ENCODE results near the gene MRPL36.
"Not testable (repeated sequence)": the region's sequence is repeated elsewhere in the genome, so short reads cannot be mapped to it uniquely, and the experiment has no call there.

The MRPL36 gene

DNA sequence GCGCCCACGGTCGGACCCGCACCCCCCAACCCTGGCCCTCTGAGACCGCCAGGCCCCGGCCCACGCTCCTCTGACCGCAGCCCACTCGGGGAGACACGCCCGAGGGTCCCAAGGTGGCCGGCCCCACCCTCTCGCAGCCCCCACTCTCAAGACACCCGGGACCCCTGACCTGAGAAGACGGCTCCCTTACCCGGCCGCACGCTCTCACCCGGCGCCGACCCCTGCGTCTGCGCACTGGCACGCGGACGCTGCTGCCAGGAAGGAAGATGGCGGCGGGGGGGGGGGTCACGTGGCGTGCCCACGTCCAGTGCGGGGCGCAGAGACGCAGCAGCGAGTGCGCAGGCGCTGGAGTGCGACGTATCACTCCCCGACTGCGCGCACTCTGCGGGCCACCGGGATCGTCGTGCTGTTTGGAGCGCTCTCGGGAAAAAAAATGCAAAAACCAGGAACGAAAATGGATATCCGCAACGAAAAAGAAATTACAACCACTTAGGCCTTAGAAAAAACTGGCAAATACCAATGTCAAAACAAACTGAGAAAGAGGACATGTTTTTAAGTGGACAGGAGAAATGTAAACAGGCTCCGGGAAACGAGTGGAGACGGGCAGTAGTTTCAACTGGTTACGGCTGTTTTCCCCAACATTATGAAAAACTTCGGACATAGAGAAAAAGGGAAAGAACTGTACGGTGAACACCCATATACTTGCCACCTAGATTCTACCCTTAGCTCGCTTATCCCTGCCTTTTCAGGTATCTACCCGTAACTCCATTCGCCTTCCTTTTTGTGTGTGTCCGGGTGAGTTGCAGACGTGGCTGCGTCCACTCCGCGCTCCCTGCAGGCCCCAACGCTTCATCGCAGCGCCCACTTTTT, at the start of gene MRPL36:
Gene MRPL36 (minus strand): TSS at position 236 of the 870 bp plus-strand sequence. CDS start 902 bp downstream, outside the sequence.
- DNase-seq (ENCODE audit: low read depth in 2 of 2): peak; percentile 91 to 94
- peak within 1 kb of the TSS; percentile 76 to 96 for H3K4me3 ChIP-seq (replicated peaks in 1 of 2; ENCODE audit: low read depth in 2 of 2, low read length in 2 of 2)
- TF ChIP-seq, protein P1, sequence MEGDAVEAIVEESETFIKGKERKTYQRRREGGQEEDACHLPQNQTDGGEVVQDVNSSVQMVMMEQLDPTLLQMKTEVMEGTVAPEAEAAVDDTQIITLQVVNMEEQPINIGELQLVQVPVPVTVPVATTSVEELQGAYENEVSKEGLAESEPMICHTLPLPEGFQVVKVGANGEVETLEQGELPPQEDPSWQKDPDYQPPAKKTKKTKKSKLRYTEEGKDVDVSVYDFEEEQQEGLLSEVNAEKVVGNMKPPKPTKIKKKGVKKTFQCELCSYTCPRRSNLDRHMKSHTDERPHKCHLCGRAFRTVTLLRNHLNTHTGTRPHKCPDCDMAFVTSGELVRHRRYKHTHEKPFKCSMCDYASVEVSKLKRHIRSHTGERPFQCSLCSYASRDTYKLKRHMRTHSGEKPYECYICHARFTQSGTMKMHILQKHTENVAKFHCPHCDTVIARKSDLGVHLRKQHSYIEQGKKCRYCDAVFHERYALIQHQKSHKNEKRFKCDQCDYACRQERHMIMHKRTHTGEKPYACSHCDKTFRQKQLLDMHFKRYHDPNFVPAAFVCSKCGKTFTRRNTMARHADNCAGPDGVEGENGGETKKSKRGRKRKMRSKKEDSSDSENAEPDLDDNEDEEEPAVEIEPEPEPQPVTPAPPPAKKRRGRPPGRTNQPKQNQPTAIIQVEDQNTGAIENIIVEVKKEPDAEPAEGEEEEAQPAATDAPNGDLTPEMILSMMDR (IDR thresholded peaks at IDR 0.05; ENCODE audit: low read depth, low read length): no peak

DNA sequence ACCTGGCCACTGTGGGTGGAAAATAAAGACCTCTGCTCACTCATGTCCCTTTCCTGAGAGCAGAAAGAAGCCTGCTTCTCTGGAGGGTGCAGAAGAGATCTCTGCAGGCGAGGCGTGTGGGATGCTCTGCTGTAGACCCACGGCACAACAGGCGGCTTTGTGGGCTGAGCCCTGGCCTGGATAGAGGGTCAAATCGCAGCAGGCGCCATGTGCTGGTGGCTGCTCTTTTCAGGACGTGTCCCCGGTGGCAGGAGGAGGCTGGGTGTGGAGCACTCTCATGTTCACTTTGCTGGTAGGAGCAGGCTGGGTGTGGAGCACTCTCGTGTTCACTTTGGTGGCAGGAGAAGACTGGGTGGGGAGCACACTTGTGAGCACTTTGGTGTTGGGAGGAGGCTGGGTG, 48.0 kb upstream of the MRPL36 start:
- TF ChIP-seq, protein P1 (IDR thresholded peaks at IDR 0.05; ENCODE audit: low read depth, low read length): no peak
- no peak overlapping the region for H3K4me3 ChIP-seq (replicated peaks in 1 of 2; ENCODE audit: low read depth in 2 of 2, low read length in 2 of 2)
- no peak for DNase-seq (ENCODE audit: low read depth in 2 of 2)

DNA sequence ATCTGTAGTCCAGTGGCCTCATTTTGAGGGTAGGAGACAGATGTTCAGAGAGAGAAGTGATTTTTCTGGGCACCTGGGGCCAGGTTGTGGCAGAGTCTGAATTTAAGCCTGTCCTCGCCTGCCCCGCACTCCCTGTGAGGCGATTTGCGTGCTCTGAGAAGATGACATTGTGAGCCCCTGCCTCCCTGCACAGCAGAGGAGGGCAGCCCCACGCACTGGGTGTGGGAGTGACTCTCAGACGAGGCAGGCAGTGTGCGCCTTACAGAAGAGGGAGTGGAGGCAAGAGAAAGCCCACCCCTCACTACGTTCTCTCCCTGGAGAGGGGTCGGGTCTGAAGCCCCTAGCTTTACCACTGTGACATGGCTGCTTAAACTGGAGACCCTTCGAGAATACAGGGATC, 47.4 kb upstream of the MRPL36 start:
- no peak for DNase-seq (ENCODE audit: low read depth in 2 of 2)
- no peak overlapping the region for H3K4me3 ChIP-seq (replicated peaks in 1 of 2; ENCODE audit: low read depth in 2 of 2, low read length in 2 of 2)
- TF ChIP-seq, protein P1 (IDR thresholded peaks at IDR 0.05; ENCODE audit: low read depth, low read length): no peak

DNA sequence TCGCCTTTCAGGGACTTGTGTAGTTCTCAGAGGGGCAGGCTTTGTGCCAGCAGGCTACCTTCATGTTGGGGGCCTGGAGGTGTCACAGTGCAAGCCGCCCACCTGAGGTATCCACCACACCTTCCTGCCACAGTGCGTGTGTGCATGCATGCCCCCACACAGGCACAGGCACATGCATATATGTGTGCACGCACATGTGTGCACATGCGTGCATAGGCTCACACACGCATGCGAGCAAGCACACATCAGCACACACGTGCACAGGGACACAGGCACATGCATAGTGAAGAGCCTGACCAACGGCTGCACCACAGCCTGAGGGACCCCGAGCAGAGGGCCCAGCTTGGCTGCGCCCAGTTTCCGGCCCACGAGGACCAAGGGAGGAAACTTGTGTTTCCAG, 46.9 kb upstream of the MRPL36 start:
- H3K4me3 ChIP-seq (replicated peaks in 1 of 2; ENCODE audit: low read depth in 2 of 2, low read length in 2 of 2): no peak overlapping the region
- no peak for DNase-seq (ENCODE audit: low read depth in 2 of 2)
- TF ChIP-seq, protein P1 (IDR thresholded peaks at IDR 0.05; ENCODE audit: low read depth, low read length): no peak

DNA sequence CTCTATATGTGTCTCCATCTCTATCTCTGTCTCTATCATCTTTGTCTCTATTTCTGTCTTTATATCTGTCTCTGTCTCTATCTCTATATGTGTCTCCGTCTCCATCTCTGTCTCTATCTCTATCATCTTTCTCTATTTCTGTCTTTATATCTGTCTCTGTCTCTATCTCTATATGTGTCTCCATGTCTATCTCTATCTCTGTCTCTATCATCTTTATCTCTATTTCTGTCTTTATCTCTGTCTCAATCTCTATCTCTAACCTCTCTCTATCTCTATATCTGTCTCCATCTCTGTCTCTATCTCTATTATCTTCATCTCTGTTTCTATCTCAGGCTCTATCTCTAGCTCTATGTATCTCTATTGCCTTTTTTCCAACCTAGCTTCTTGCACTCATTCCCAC, 46.1 kb upstream of the MRPL36 start:
- DNase-seq (ENCODE audit: low read depth in 2 of 2): no peak
- TF ChIP-seq, protein P1 (IDR thresholded peaks at IDR 0.05; ENCODE audit: low read depth, low read length): no peak
- H3K4me3 ChIP-seq (replicated peaks in 1 of 2; ENCODE audit: low read depth in 2 of 2, low read length in 2 of 2): no peak overlapping the region

DNA sequence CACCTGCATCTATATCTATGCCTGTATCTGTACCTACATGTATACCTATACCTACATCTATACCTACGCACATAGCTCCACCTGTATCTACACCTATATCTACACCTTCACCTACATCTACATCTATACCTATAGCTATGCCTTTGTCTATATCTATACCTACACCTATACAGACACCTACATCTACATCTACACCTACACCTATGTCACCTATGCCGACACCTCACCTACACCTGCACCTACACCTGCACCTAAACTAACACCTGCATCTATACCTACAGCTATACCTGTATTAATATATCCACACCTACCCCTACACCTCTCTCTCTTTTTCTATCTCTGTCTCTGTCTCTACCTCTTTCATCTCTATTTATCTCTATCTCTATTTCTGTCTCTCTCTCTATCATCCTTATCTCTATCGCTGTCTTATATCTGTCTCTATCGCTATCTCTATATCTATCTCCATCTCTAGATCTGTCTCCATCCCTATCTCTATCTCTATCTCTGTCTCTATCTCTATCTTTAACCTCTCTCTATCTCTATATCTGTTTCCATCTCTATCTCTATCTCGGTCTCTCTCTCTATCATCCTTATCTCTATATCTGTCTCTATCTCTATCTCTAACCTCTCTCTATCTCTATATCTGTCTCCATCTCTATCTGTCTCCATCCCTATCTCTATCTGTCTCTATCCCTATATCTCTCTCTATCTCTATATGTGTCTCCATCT, 45.2 kb upstream of the MRPL36 start:
- TF ChIP-seq, protein P1 (IDR thresholded peaks at IDR 0.05; ENCODE audit: low read depth, low read length): no peak
- no peak overlapping the region for H3K4me3 ChIP-seq (replicated peaks in 1 of 2; ENCODE audit: low read depth in 2 of 2, low read length in 2 of 2)
- no peak for DNase-seq (ENCODE audit: low read depth in 2 of 2)

DNA sequence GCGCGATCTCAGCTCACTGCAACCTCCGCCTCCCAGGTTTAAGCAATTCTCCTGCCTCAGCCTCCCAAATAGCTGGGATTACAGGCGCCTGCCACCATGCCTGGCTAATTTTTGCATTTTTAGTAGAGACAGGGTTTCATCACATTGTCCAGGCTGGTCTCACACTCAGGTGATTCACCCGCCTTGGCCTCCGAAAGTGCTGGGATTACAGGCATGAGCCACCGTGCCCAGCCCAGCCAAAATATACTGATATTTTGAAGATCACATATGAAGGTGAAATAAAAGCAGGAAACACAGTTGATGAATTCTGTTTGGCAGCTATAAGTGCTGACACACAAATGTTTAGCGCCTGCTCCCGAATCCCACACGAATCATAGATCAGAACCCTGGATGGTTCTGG, 44.1 kb upstream of the MRPL36 start:
- H3K4me3 ChIP-seq (replicated peaks in 1 of 2; ENCODE audit: low read depth in 2 of 2, low read length in 2 of 2); DNase-seq (ENCODE audit: low read depth in 2 of 2): not testable (repeated sequence)

Data from cardiac fibroblast (primary cell).